ENCODE measurements around the gene AQP6.

The AQP6 gene

GRCh38 chr12:50016501-50017475 lies 44.0 kb downstream of the AQP6 start:
- Histone ChIP-seq H3K4ac (ENCODE audit: low read length) (no peak overlapping the region), H2AK5ac (ENCODE audit: low read depth, low read length) (no peak overlapping the region), H3K23ac (ENCODE audit: low read depth, low read length, poor library complexity) (no peak overlapping the region), H3K36me3 (replicated peaks in 1 of 2; ENCODE audit: control insufficient read depth in 2 of 2, insufficient read depth in 2 of 2, low read length in 2 of 2) (peaks cover 7 to 72% of the 10 kb centered on the region in 2 donors), H3K9me3 (replicated peaks in 1 of 2; ENCODE audit: control insufficient read depth in 2 of 2, insufficient read depth in 1 of 2, low read depth in 1 of 2, low read length in 2 of 2) (no peaks in the 10 kb centered on the region), H3K27ac (replicated peaks; ENCODE audit: low read length) (no peak overlapping the region), H4K91ac (ENCODE audit: low read depth, low read length, poor library complexity) (no peak overlapping the region), H2BK120ac (ENCODE audit: low read depth, low read length) (no peak overlapping the region), H2BK12ac (ENCODE audit: low read length) (no peak overlapping the region), H3K4me1 (ENCODE audit: control insufficient read depth in 2 of 2, insufficient read depth in 1 of 2, low read depth in 1 of 2, low read length in 2 of 2) (no peaks in the 10 kb centered on the region), H3K9ac (ENCODE audit: low read depth, low read length, poor library complexity) (no peak overlapping the region), H2BK15ac (ENCODE audit: low read length) (no peak overlapping the region), H3K18ac (ENCODE audit: low read length) (no peak overlapping the region), H3K79me1 (ENCODE audit: low read depth, low read length) (peaks cover 6% of the 10 kb centered on the region), H3K14ac (ENCODE audit: low read length) (no peak overlapping the region), H3K27me3 (ENCODE audit: control insufficient read depth in 3 of 3, insufficient read depth in 3 of 3, low read depth in 1 of 3, low read length in 3 of 3) (peaks cover 0 to 2% (median 0%) of the 10 kb centered on the region in 3 experiments), H4K8ac (ENCODE audit: low read depth, low read length) (no peak overlapping the region), H3K4me2 (ENCODE audit: insufficient read depth, low read length, poor library complexity, severe bottlenecking) (no peak overlapping the region), H2BK5ac (ENCODE audit: low read length) (no peak overlapping the region), H2AFZ (ENCODE audit: low read length) (no peak overlapping the region), H3K4me3 (ENCODE audit: low read length in 2 of 2) (no peak overlapping the region)
- no CpG with 5 or more reads among the region's 10 CpGs for WGBS, 2 donors (ENCODE audit: extremely low coverage in 2 of 2, insufficient read length in 2 of 2, insufficient replicate concordance in 1 of 2)
- no peak for DNase-seq (ENCODE audit: low spot score)

DNA sequence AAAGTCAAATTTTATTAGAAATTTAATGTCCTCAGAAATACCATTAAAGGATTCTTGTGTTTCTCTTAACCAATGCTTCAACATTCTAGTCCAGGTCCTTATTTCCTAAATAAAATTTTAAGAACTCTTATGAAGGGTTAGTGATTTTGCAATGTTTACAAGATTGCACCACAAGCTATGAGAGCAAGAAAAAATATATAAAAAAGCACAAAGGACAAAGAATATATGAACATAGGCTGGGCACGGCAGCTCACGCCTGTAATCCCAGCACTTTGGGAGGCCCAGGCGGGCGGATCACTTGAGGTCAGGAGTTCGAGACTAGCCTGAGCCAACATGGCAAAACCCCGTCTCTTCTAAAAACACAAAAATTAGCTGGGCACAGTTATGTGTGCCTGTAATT lies 44.9 kb downstream of the AQP6 start:
- Histone ChIP-seq H3K9me3 (replicated peaks in 1 of 2; ENCODE audit: control insufficient read depth in 2 of 2, insufficient read depth in 1 of 2, low read depth in 1 of 2, low read length in 2 of 2) (no peaks in the 10 kb centered on the region), H3K79me1 (ENCODE audit: low read depth, low read length) (peaks cover 6% of the 10 kb centered on the region), H2BK120ac (ENCODE audit: low read depth, low read length) (no peak overlapping the region), H2BK12ac (ENCODE audit: low read length) (no peak overlapping the region), H4K91ac (ENCODE audit: low read depth, low read length, poor library complexity) (no peak overlapping the region), H3K9ac (ENCODE audit: low read depth, low read length, poor library complexity) (no peak overlapping the region), H3K36me3 (replicated peaks in 1 of 2; ENCODE audit: control insufficient read depth in 2 of 2, insufficient read depth in 2 of 2, low read length in 2 of 2) (peaks cover 7 to 77% of the 10 kb centered on the region in 2 donors), H3K4me2 (ENCODE audit: insufficient read depth, low read length, poor library complexity, severe bottlenecking) (no peak overlapping the region), H3K18ac (ENCODE audit: low read length) (no peak overlapping the region), H2BK5ac (ENCODE audit: low read length) (no peak overlapping the region), H3K4me1 (ENCODE audit: control insufficient read depth in 2 of 2, insufficient read depth in 1 of 2, low read depth in 1 of 2, low read length in 2 of 2) (no peaks in the 10 kb centered on the region), H3K23ac (ENCODE audit: low read depth, low read length, poor library complexity) (no peak overlapping the region), H3K27ac (replicated peaks; ENCODE audit: low read length) (no peak overlapping the region), H3K4ac (ENCODE audit: low read length) (no peak overlapping the region), H2AFZ (ENCODE audit: low read length) (no peak overlapping the region), H3K4me3 (ENCODE audit: low read length in 2 of 2) (no peak overlapping the region), H4K8ac (ENCODE audit: low read depth, low read length) (no peak overlapping the region), H3K27me3 (ENCODE audit: control insufficient read depth in 3 of 3, insufficient read depth in 3 of 3, low read depth in 1 of 3, low read length in 3 of 3) (peaks cover 0 to 2% (median 0%) of the 10 kb centered on the region in 3 experiments), H3K14ac (ENCODE audit: low read length) (no peak overlapping the region), H2BK15ac (ENCODE audit: low read length) (no peak overlapping the region), H2AK5ac (ENCODE audit: low read depth, low read length) (no peak overlapping the region)
- no CpG with 5 or more reads among the region's 6 CpGs for WGBS, 2 donors (ENCODE audit: extremely low coverage in 2 of 2, insufficient read length in 2 of 2, insufficient replicate concordance in 1 of 2)
- no peak for DNase-seq (ENCODE audit: low spot score)

DNA sequence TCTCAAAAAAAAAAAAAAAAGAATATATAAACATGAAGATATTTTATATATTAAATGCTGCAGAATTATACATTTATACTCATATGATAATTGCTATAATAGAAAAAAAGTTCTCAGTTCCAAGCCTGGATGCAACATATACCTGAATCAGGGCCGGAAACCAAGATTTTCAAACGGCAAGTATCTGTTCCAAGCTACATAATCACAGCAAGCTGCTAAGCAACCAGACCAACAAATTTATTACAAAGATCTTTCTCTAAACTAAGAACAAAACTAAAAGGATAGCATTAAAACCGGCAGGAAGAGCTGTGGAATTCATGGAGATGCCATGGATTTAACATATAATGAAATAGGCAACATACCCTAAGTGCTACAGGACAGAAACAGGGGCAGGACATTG lies 45.4 kb downstream of the AQP6 start:
- Histone ChIP-seq H3K14ac (ENCODE audit: low read length) (no peak overlapping the region), H2AK5ac (ENCODE audit: low read depth, low read length) (no peak overlapping the region), H2BK5ac (ENCODE audit: low read length) (no peak overlapping the region), H3K4me2 (ENCODE audit: insufficient read depth, low read length, poor library complexity, severe bottlenecking) (no peak overlapping the region), H3K4me1 (ENCODE audit: control insufficient read depth in 2 of 2, insufficient read depth in 1 of 2, low read depth in 1 of 2, low read length in 2 of 2) (no peaks in the 10 kb centered on the region), H3K4ac (ENCODE audit: low read length) (no peak overlapping the region), H3K27me3 (ENCODE audit: control insufficient read depth in 3 of 3, insufficient read depth in 3 of 3, low read depth in 1 of 3, low read length in 3 of 3) (peaks cover 0 to 2% (median 0%) of the 10 kb centered on the region in 3 experiments), H3K79me1 (ENCODE audit: low read depth, low read length) (peaks cover 6% of the 10 kb centered on the region), H3K9ac (ENCODE audit: low read depth, low read length, poor library complexity) (no peak overlapping the region), H2AFZ (ENCODE audit: low read length) (no peak overlapping the region), H4K8ac (ENCODE audit: low read depth, low read length) (no peak overlapping the region), H3K23ac (ENCODE audit: low read depth, low read length, poor library complexity) (no peak overlapping the region), H3K18ac (ENCODE audit: low read length) (no peak overlapping the region), H4K91ac (ENCODE audit: low read depth, low read length, poor library complexity) (no peak overlapping the region), H3K9me3 (replicated peaks in 1 of 2; ENCODE audit: control insufficient read depth in 2 of 2, insufficient read depth in 1 of 2, low read depth in 1 of 2, low read length in 2 of 2) (no peaks in the 10 kb centered on the region), H2BK120ac (ENCODE audit: low read depth, low read length) (no peak overlapping the region), H3K36me3 (replicated peaks in 1 of 2; ENCODE audit: control insufficient read depth in 2 of 2, insufficient read depth in 2 of 2, low read length in 2 of 2) (peaks cover 7 to 80% of the 10 kb centered on the region in 2 donors), H3K4me3 (ENCODE audit: low read length in 2 of 2) (no peak overlapping the region), H2BK12ac (ENCODE audit: low read length) (no peak overlapping the region), H2BK15ac (ENCODE audit: low read length) (no peak overlapping the region), H3K27ac (replicated peaks; ENCODE audit: low read length) (no peak overlapping the region)
- WGBS, 2 donors (ENCODE audit: extremely low coverage in 2 of 2, insufficient read length in 2 of 2, insufficient replicate concordance in 1 of 2): no CpG with 5 or more reads among the region's 3 CpGs
- DNase-seq (ENCODE audit: low spot score): no peak

- Histone ChIP-seq H3K4ac (ENCODE audit: low read length) (no peak overlapping the region), H3K14ac (ENCODE audit: low read length) (no peak overlapping the region)
These were observed 46.2 kb downstream of the AQP6 start for GRCh38 chr12:50018968-50019367.

More at GRCh38 chr12:50018968-50019367, 46.2 kb downstream of the AQP6 start:
- Histone ChIP-seq H3K4me2 (ENCODE audit: insufficient read depth, low read length, poor library complexity, severe bottlenecking) (no peak overlapping the region), H4K91ac (ENCODE audit: low read depth, low read length, poor library complexity) (no peak overlapping the region), H3K4me3 (ENCODE audit: low read length in 2 of 2) (no peak overlapping the region), H2AFZ (ENCODE audit: low read length) (no peak overlapping the region), H3K79me1 (ENCODE audit: low read depth, low read length) (peaks cover 6% of the 10 kb centered on the region), H2BK120ac (ENCODE audit: low read depth, low read length) (no peak overlapping the region), H3K23ac (ENCODE audit: low read depth, low read length, poor library complexity) (no peak overlapping the region), H2BK15ac (ENCODE audit: low read length) (no peak overlapping the region), H4K8ac (ENCODE audit: low read depth, low read length) (no peak overlapping the region), H3K27me3 (ENCODE audit: control insufficient read depth in 3 of 3, insufficient read depth in 3 of 3, low read depth in 1 of 3, low read length in 3 of 3) (no peaks in the 10 kb centered on the region), H2BK5ac (ENCODE audit: low read length) (no peak overlapping the region), H3K9ac (ENCODE audit: low read depth, low read length, poor library complexity) (no peak overlapping the region), H3K27ac (replicated peaks; ENCODE audit: low read length) (no peak overlapping the region), H2AK5ac (ENCODE audit: low read depth, low read length) (no peak overlapping the region), H3K4me1 (ENCODE audit: control insufficient read depth in 2 of 2, insufficient read depth in 1 of 2, low read depth in 1 of 2, low read length in 2 of 2) (no peaks in the 10 kb centered on the region), H3K18ac (ENCODE audit: low read length) (no peak overlapping the region), H2BK12ac (ENCODE audit: low read length) (no peak overlapping the region), H3K36me3 (replicated peaks in 1 of 2; ENCODE audit: control insufficient read depth in 2 of 2, insufficient read depth in 2 of 2, low read length in 2 of 2) (peaks cover 4 to 76% of the 10 kb centered on the region in 2 donors), H3K9me3 (replicated peaks in 1 of 2; ENCODE audit: control insufficient read depth in 2 of 2, insufficient read depth in 1 of 2, low read depth in 1 of 2, low read length in 2 of 2) (no peaks in the 10 kb centered on the region)
- DNase-seq (ENCODE audit: low spot score): no peak
- WGBS, 2 donors (ENCODE audit: extremely low coverage in 2 of 2, insufficient read length in 2 of 2, insufficient replicate concordance in 1 of 2): no CpG with 5 or more reads among the region's 2 CpGs

Data from neuronal stem cell (in vitro differentiated cells).